Smooth muscle cell (in vitro differentiated cells): ENCODE measurements around the gene LSM10. TPM values are rescaled to one million over a fixed set of nuclear protein-coding genes. Genes with fewer than 3 reads are reported as not detected.

Experiments used
- DNase-seq: peaks from one replicate; lab custom pipeline; 2025; ENCODE audit not compliant: unreplicated experiment; lab: John Stamatoyannopoulos, UW
- H2AFZ ChIP-seq: fragments of 200-600 bp; sonication (generic); 2 replicates; pipeline ENCODE4 v1.6.0; 2016; ENCODE audit warnings: antibody characterized with exemption, low read depth, mild to moderate bottlenecking
- H3F3A ChIP-seq: fragments of 200-600 bp; sonication (generic); 2 replicates; pipeline ENCODE4 v1.6.0; 2017; ENCODE audit warnings: antibody characterized with exemption, low read depth
- H3K27ac ChIP-seq: fragments of 200-600 bp; sonication (generic); 2 replicates; pipeline ENCODE4 v1.5.1; 2016; ENCODE audit warnings: low read depth, mild to moderate bottlenecking
- H3K27me3 ChIP-seq: fragments of 200-600 bp; sonication (generic); 2 replicates; pipeline ENCODE4 v1.6.1; 2016; ENCODE audit warnings: low read depth, mild to moderate bottlenecking
- H3K36me3 ChIP-seq: fragments of 200-600 bp; sonication (generic); 2 replicates; pipeline ENCODE4 v1.5.1; 2016; ENCODE audit warnings: low read depth
- H3K4me1 ChIP-seq: fragments of 200-600 bp; sonication (generic); 2 replicates; pipeline ENCODE4 v1.5.1; 2016; ENCODE audit warnings: low read depth
- H3K4me2 ChIP-seq: fragments of 200-600 bp; sonication (generic); 2 replicates; pipeline ENCODE4 v1.6.0; 2016; ENCODE audit warnings: mild to moderate bottlenecking
- H3K4me3 ChIP-seq: fragments of 200-600 bp; sonication (generic); 2 replicates; pipeline ENCODE4 v1.5.1; 2016; ENCODE audit warnings: mild to moderate bottlenecking
- H3K79me2 ChIP-seq: fragments of 200-600 bp; sonication (generic); 2 replicates; pipeline ENCODE4 v1.6.0; 2016; ENCODE audit warnings: low read depth, mild to moderate bottlenecking
- H3K9ac ChIP-seq: fragments of 200-600 bp; sonication (generic); 2 replicates; pipeline ENCODE4 v1.6.0; 2016; ENCODE audit warnings: low read depth
- H3K9me3 ChIP-seq: fragments of 200-600 bp; sonication (generic); replicated peaks from 2 replicates; pipeline ENCODE4 v1.5.1; 2016; ENCODE audit warnings: low read depth
- H4K20me1 ChIP-seq: fragments of 200-600 bp; sonication (generic); 2 replicates; pipeline ENCODE4 v1.6.0; 2016; ENCODE audit warnings: low read depth
- CTCF ChIP-seq: fragments of 200-600 bp; sonication (generic); IDR thresholded peaks from 2 replicates; pipeline ENCODE4 v1.5.1; 2017; ENCODE audit warnings: borderline replicate concordance, mild to moderate bottlenecking, antibody characterized with exemption; ENCODE audit not compliant: insufficient read depth, poor library complexity, severe bottlenecking
- WGBS: methylation state at CpG from one replicate; pipeline ENCODE4 v1.1.7; 2016; ENCODE audit warnings: low lambda C conversion rate; 5-methylcytosine and 5-hydroxymethylcytosine counted together
- polyA plus RNA-seq: library from polyadenylated mRNA; unstranded; fragments of >200 nt; fragmentation: Nextera tagmentation; extraction: Ambion mirVana; gene quantifications from 2 replicates; pipeline ENCODE4 v1.2.1, GENCODE V29; 2016
- total RNA-seq: library from RNA; depleted of rRNA; stranded (reverse); fragments of >200 nt; gene quantifications from 2 replicates; pipeline ENCODE4 v1.2.3, GENCODE V29; 2014

LSM10 gene
- total and polyA plus RNA-seq, 2 experiments from 2014 or later = 12.2 to 72.9 TPM

- 39% methylated on average over 13 of the region's 13 CpGs for WGBS
- H3K4me3 ChIP-seq = no peak overlapping the region
- H3K9me3 ChIP-seq = no peaks in the 10 kb centered on the region
- peaks cover 30% of the 10 kb centered on the region for H3K4me1 ChIP-seq
- DNase-seq = peak; percentile 85
- H3K27me3 ChIP-seq = no peaks in the 10 kb centered on the region
- H3K36me3 ChIP-seq = no peaks in the 10 kb centered on the region
- H2AFZ ChIP-seq = no peak overlapping the region
- peak overlapping the region; percentile 96 for H3K9ac ChIP-seq
- peak overlapping the region; percentile 83 for H3K4me2 ChIP-seq
- peaks cover 19% of the 10 kb centered on the region for H3F3A ChIP-seq
- TF ChIP-seq CTCF = no peak
- no peaks in the 10 kb centered on the region for H4K20me1 ChIP-seq
- H3K27ac ChIP-seq = peak overlapping the region; percentile 100
- H3K79me2 ChIP-seq = peaks cover 3% of the 10 kb centered on the region
Observed at GRCh38 chr1:36350659-36351226, 47.0 kb downstream of the LSM10 start.

- Histone ChIP-seq H3K27me3 (no peaks in the 10 kb centered on the region), H2AFZ (no peak overlapping the region), H4K20me1 (no peaks in the 10 kb centered on the region), H3K36me3 (no peaks in the 10 kb centered on the region), H3K4me2 (peak overlapping the region; percentile 83), H3K9me3 (no peaks in the 10 kb centered on the region), H3K79me2 (peaks cover 3% of the 10 kb centered on the region), H3K27ac (peak overlapping the region; percentile 100), H3F3A (peaks cover 19% of the 10 kb centered on the region), H3K4me3 (no peak overlapping the region), H3K9ac (peak overlapping the region; percentile 96), H3K4me1 (peaks cover 30% of the 10 kb centered on the region)
- no peak for TF ChIP-seq CTCF
- WGBS = 91% methylated on average over 16 of the region's 16 CpGs
- DNase-seq = no peak
Observed at GRCh38 chr1:36349839-36350238, 47.9 kb downstream of the LSM10 start.

DNA sequence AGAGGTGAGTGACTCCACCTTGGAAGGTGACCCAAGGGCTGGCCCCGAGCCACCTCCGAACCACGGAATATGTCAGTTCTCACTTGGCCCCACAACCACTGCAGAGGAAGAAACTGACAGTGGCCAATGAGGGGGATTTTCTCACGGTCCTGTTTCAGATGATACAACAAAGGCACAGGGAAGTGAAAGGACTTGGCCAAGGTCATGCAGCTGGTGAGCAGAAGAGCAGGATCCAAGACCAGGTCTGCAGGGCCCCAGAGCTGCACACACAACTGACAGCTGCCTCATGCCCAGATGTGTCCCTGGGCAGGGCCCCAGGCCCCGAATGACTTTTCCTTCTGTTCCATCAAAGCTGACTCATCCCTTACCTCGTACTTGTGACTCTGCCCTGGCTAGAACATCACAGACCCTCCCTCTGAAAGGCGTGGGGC lies 48.5 kb downstream of the LSM10 start:
- 63% methylated on average over 7 of the region's 7 CpGs for WGBS
- peaks cover 30% of the 10 kb centered on the region for H3K4me1 ChIP-seq
- H3K4me2 ChIP-seq = peak overlapping the region; percentile 83
- no peak for TF ChIP-seq CTCF
- no peaks in the 10 kb centered on the region for H3K27me3 ChIP-seq
- H3K4me3 ChIP-seq = no peak overlapping the region
- peak overlapping the region; percentile 100 for H3K27ac ChIP-seq
- no peaks in the 10 kb centered on the region for H3K9me3 ChIP-seq
- no peaks in the 10 kb centered on the region for H3K36me3 ChIP-seq
- peaks cover 19% of the 10 kb centered on the region for H3F3A ChIP-seq
- no peak overlapping the region for H3K9ac ChIP-seq
- no peak overlapping the region for H2AFZ ChIP-seq
- DNase-seq = no peak
- H4K20me1 ChIP-seq = no peaks in the 10 kb centered on the region
- H3K79me2 ChIP-seq = peaks cover 3% of the 10 kb centered on the region
